GM23338 (cell line): ENCODE measurements around the gene RCE1. TPM values are rescaled to one million over a fixed set of nuclear protein-coding genes. Genes with fewer than 3 reads are reported as not detected.

Source experiments
- ATAC-seq: fragments of 200-7000 bp; cut with Tn5 transposase; 3 replicates; pipeline ENCODE4 v1.9.1; 2020
- DNase-seq: peaks from one replicate; pipeline ENCODE4 v3.0.0-alpha.2; 2015; ENCODE audit warnings: low spot score
- H2AFZ ChIP-seq: fragments of 200-600 bp; sonication (generic); 2 replicates; pipeline ENCODE4 v1.8.0; 2016; ENCODE audit warnings: antibody characterized with exemption, mild to moderate bottlenecking, moderate library complexity
- H3F3A ChIP-seq: fragments of 200-600 bp; sonication (generic); replicated peaks from 2 replicates; pipeline ENCODE4 v1.8.0; 2017; ENCODE audit warnings: antibody characterized with exemption, mixed run types, low read depth
- H3K27ac ChIP-seq: fragments of 200-600 bp; sonication (generic); 2 replicates; pipeline ENCODE4 v1.6.1; 2016; ENCODE audit warnings: low read depth
- H3K27me3 ChIP-seq: fragments of 200-600 bp; sonication (generic); 2 replicates; pipeline ENCODE4 v1.8.0; 2016; ENCODE audit warnings: mild to moderate bottlenecking, mixed run types, moderate library complexity; ENCODE audit not compliant: insufficient read depth
- H3K36me3 ChIP-seq: fragments of 200-600 bp; sonication (generic); 2 replicates; pipeline ENCODE4 v1.8.0; 2016; ENCODE audit warnings: mild to moderate bottlenecking; ENCODE audit not compliant: insufficient read depth
- H3K4me1 ChIP-seq: fragments of 200-600 bp; sonication (generic); 2 replicates; pipeline ENCODE4 v1.8.0; 2016; ENCODE audit warnings: mild to moderate bottlenecking, moderate library complexity; ENCODE audit not compliant: insufficient read depth
- H3K4me2 ChIP-seq: fragments of 200-600 bp; sonication (generic); 2 replicates; pipeline ENCODE4 v1.7.1; 2017; ENCODE audit warnings: mixed run types
- H3K4me3 ChIP-seq: fragments of 200-600 bp; sonication (generic); 2 replicates; pipeline ENCODE4 v1.6.1; 2016; ENCODE audit warnings: mixed run types
- H3K79me2 ChIP-seq: fragments of 200-600 bp; sonication (generic); replicated peaks from 2 replicates; pipeline ENCODE4 v1.8.0; 2017; ENCODE audit warnings: mild to moderate bottlenecking; ENCODE audit not compliant: insufficient read depth
- H3K9me2 ChIP-seq: fragments of 200-600 bp; sonication (generic); 2 replicates; pipeline ENCODE4 v1.8.0; 2017; ENCODE audit not compliant: insufficient read depth
- H4K20me1 ChIP-seq: fragments of 200-600 bp; sonication (generic); replicated peaks from 2 replicates; pipeline ENCODE4 v1.8.0; 2017; ENCODE audit warnings: mild to moderate bottlenecking; ENCODE audit not compliant: insufficient read depth
- H3K27ac Mint-ChIP-seq: 2 replicates; pipeline ENCODE4 v1.8.0; 2020; ENCODE audit warnings: inconsistent platforms, mild to moderate bottlenecking, moderate library complexity, mixed read lengths
- H3K27me3 Mint-ChIP-seq: 3 replicates; pipeline ENCODE4 v1.8.0; 2022; ENCODE audit warnings: low read depth, mild to moderate bottlenecking, moderate library complexity, mixed read lengths, inconsistent platforms; ENCODE audit not compliant: insufficient read depth, poor library complexity
- H3K36me3 Mint-ChIP-seq: 3 replicates; pipeline ENCODE4 v1.8.0; 2021; ENCODE audit warnings: low read depth, mild to moderate bottlenecking, inconsistent platforms, moderate library complexity, mixed read lengths
- H3K4me1 Mint-ChIP-seq: 3 replicates; pipeline ENCODE4 v1.8.0; 2020; ENCODE audit warnings: mild to moderate bottlenecking, inconsistent platforms, mixed read lengths
- H3K4me3 Mint-ChIP-seq: 3 replicates; pipeline ENCODE4 v1.8.0; 2021; ENCODE audit warnings: moderate library complexity, mild to moderate bottlenecking, inconsistent platforms, mixed read lengths
- H3K9me3 Mint-ChIP-seq: 3 replicates; pipeline ENCODE4 v1.8.0; 2020; ENCODE audit warnings: moderate library complexity, mild to moderate bottlenecking, inconsistent platforms, mixed read lengths
- EZH2 ChIP-seq: fragments of 200-600 bp; sonication (generic); IDR thresholded peaks from one replicate; pipeline ENCODE4 v1.8.0; 2017; ENCODE audit warnings: antibody characterized with exemption, mild to moderate bottlenecking, low read depth; ENCODE audit not compliant: unreplicated experiment
- NANOG ChIP-seq: IDR thresholded peaks from 2 replicates; pipeline ENCODE4 v1.6.1; 2016; ENCODE audit warnings: antibody characterized with exemption, borderline replicate concordance
- POLR2AphosphoS5 ChIP-seq: IDR thresholded peaks from 2 replicates; pipeline ENCODE4 v1.6.1; 2016; ENCODE audit warnings: antibody characterized with exemption, low read depth
- STAT1 ChIP-seq: IDR thresholded peaks from one replicate; pipeline ENCODE4 v1.6.1; 2016; ENCODE audit warnings: antibody characterized with exemption; ENCODE audit not compliant: unreplicated experiment
- ZNF331 ChIP-seq: fragments of 250-450 bp; sonication (Bioruptor Pico); IDR thresholded peaks from 2 replicates; pipeline ENCODE4 v1.5.0; 2020; ENCODE audit warnings: low read depth, mild to moderate bottlenecking, moderate library complexity
- polyA plus RNA-seq: library from polyadenylated mRNA; unstranded; fragments of >200 nt; fragmentation: Nextera tagmentation; extraction: Ambion mirVana; gene quantifications from 2 replicates; pipeline ENCODE4 v1.2.1, GENCODE V29; 2016
- total RNA-seq: library from RNA; depleted of rRNA; stranded (reverse); fragments of >200 nt; shearing (Covaris generic); gene quantifications from 2 replicates; pipeline ENCODE4 v1.2.3, GENCODE V29; 2014
- TF ChIP-seq, protein P1 (sequence below): fragments of 250-450 bp; sonication (Bioruptor Pico); IDR thresholded peaks from 2 replicates; pipeline ENCODE4 v1.5.0; 2020; ENCODE audit warnings: mild to moderate bottlenecking, moderate library complexity
- TF ChIP-seq, protein P2 (sequence below): IDR thresholded peaks from 2 replicates; pipeline ENCODE4 v1.6.1; 2016; ENCODE audit warnings: antibody characterized with exemption

The RCE1 gene
- total and polyA plus RNA-seq, 2 experiments from 2014 or later: 27.8 to 55.1 TPM

DNA sequence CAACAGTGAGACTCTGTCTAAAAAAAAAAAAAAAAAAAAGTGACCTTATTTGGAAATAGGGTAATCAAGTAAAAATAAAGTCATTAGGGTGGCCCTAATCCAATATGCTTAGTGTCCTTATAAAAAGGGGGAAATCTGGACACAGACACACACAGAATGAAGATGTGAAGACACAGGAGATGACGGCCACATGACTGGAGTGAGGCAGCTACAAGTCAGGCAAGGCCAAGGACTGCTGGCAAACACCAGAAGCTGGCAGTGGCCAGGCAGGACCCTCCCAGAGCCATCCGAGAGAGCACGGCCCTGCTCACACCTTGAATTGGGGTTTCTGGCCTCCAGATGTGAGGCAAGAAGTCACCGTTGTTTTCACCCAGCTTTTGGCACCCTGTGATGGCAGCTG is 42.2 kb downstream of the RCE1 start (continued):
- TF ChIP-seq, protein P1, sequence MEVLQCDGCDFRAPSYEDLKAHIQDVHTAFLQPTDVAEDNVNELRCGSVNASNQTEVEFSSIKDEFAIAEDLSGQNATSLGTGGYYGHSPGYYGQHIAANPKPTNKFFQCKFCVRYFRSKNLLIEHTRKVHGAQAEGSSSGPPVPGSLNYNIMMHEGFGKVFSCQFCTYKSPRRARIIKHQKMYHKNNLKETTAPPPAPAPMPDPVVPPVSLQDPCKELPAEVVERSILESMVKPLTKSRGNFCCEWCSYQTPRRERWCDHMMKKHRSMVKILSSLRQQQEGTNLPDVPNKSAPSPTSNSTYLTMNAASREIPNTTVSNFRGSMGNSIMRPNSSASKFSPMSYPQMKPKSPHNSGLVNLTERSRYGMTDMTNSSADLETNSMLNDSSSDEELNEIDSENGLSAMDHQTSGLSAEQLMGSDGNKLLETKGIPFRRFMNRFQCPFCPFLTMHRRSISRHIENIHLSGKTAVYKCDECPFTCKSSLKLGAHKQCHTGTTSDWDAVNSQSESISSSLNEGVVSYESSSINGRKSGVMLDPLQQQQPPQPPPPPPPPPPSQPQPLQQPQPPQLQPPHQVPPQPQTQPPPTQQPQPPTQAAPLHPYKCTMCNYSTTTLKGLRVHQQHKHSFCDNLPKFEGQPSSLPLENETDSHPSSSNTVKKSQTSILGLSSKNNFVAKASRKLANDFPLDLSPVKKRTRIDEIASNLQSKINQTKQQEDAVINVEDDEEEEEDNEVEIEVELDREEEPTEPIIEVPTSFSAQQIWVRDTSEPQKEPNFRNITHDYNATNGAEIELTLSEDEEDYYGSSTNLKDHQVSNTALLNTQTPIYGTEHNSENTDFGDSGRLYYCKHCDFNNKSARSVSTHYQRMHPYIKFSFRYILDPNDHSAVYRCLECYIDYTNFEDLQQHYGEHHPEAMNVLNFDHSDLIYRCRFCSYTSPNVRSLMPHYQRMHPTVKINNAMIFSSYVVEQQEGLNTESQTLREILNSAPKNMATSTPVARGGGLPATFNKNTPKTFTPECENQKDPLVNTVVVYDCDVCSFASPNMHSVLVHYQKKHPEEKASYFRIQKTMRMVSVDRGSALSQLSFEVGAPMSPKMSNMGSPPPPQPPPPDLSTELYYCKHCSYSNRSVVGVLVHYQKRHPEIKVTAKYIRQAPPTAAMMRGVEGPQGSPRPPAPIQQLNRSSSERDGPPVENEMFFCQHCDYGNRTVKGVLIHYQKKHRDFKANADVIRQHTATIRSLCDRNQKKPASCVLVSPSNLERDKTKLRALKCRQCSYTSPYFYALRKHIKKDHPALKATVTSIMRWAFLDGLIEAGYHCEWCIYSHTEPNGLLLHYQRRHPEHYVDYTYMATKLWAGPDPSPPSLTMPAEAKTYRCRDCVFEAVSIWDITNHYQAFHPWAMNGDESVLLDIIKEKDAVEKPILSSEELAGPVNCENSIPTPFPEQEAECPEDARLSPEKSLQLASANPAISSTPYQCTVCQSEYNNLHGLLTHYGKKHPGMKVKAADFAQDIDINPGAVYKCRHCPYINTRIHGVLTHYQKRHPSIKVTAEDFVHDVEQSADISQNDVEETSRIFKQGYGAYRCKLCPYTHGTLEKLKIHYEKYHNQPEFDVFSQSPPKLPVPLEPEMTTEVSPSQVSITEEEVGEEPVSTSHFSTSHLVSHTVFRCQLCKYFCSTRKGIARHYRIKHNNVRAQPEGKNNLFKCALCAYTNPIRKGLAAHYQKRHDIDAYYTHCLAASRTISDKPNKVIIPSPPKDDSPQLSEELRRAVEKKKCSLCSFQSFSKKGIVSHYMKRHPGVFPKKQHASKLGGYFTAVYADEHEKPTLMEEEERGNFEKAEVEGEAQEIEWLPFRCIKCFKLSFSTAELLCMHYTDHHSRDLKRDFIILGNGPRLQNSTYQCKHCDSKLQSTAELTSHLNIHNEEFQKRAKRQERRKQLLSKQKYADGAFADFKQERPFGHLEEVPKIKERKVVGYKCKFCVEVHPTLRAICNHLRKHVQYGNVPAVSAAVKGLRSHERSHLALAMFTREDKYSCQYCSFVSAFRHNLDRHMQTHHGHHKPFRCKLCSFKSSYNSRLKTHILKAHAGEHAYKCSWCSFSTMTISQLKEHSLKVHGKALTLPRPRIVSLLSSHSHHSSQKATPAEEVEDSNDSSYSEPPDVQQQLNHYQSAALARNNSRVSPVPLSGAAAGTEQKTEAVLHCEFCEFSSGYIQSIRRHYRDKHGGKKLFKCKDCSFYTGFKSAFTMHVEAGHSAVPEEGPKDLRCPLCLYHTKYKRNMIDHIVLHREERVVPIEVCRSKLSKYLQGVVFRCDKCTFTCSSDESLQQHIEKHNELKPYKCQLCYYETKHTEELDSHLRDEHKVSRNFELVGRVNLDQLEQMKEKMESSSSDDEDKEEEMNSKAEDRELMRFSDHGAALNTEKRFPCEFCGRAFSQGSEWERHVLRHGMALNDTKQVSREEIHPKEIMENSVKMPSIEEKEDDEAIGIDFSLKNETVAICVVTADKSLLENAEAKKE (CRISPR knock-in tag): no peak
- no peak for TF ChIP-seq ZNF331 (CRISPR knock-in tag)
- TF ChIP-seq STAT1: no peak
- TF ChIP-seq NANOG: no peak

DNA sequence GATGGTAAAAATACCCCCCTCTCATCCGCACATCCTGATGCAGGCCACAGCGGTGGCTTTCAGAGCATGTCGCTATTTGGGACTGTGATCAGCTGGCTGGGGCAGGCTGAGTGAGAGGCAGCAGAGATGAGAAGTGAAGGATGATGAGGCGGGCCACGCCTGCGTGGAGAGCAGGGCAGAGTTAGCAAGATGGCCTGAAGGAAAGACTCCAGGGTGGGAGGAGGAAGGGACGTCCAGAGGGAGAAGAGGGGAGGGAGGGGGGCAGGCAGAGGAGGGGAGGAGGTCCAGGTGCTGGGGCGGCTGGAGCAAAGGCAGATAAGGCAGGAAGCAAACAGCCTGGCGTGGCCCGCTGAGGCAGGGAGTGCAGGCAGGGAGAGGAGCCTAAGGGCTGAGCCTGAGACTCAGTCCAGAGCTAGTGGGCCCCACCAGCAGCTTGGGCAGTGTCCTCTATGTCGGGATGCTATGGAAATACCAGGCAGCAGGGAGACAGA is 42.8 kb downstream of the RCE1 start:
- H3F3A ChIP-seq: no peaks in the 10 kb centered on the region
- no peaks in the 10 kb centered on the region for H3K9me2 ChIP-seq
- no peak overlapping the region for H3K4me2 ChIP-seq
- Mint-ChIP-seq H3K4me3 (no peak overlapping the region), H3K9me3 (no peaks in the 10 kb centered on the region), H3K27me3 (peaks cover 7% of the 10 kb centered on the region), H3K27ac (no peak overlapping the region; the same call in 1 of the 2 replicates), H3K36me3 (no peaks in the 10 kb centered on the region; the same call in 2 of the 3 replicates), H3K4me1 (peaks cover 39% of the 10 kb centered on the region)
- H4K20me1 ChIP-seq: no peaks in the 10 kb centered on the region
- H3K27ac ChIP-seq: no peak overlapping the region
- ATAC-seq: no peak
- DNase-seq: no peak
- no peak overlapping the region for H3K4me3 ChIP-seq
- no peak overlapping the region for H2AFZ ChIP-seq
- no peaks in the 10 kb centered on the region for H3K36me3 ChIP-seq
- H3K4me1 ChIP-seq: peaks cover 7% of the 10 kb centered on the region; the same call in 1 of the 2 replicates
- H3K79me2 ChIP-seq: no peaks in the 10 kb centered on the region
- H3K27me3 ChIP-seq: no peaks in the 10 kb centered on the region
- TF ChIP-seq POLR2AphosphoS5: no peak
- TF ChIP-seq, protein P2, sequence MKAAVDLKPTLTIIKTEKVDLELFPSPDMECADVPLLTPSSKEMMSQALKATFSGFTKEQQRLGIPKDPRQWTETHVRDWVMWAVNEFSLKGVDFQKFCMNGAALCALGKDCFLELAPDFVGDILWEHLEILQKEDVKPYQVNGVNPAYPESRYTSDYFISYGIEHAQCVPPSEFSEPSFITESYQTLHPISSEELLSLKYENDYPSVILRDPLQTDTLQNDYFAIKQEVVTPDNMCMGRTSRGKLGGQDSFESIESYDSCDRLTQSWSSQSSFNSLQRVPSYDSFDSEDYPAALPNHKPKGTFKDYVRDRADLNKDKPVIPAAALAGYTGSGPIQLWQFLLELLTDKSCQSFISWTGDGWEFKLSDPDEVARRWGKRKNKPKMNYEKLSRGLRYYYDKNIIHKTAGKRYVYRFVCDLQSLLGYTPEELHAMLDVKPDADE: no peak
- TF ChIP-seq EZH2: no peak
- TF ChIP-seq, protein P1 (CRISPR knock-in tag): no peak
